Liver (tissue), 9 donors: Measurements from ENCODE around the gene SYNDIG1. TPM values are rescaled to one million over a fixed set of nuclear protein-coding genes. Genes with fewer than 3 reads are reported as not detected.

Source experiments
- DNase-seq: peaks from one replicate; pipeline ENCODE4 v3.0.0-alpha.2; 2017; ENCODE audit warnings: low spot score
- H3K27ac ChIP-seq, 2 donors: one replicate each; pipeline ENCODE4 v1.7.0; 2013; ENCODE audit warnings: inconsistent platforms in 2 of 2, low read length in 2 of 2, control low read depth in 1 of 2, low read depth in 1 of 2, mild to moderate bottlenecking in 1 of 2
- H3K27me3 ChIP-seq, 4 donors: one replicate each; pipeline versions ENCODE4 v1.6.1 to v1.7.0; 2013; ENCODE audit warnings: low read length in 3 of 4, inconsistent platforms in 1 of 4, mild to moderate bottlenecking in 1 of 4, moderate library complexity in 1 of 4; ENCODE audit not compliant: control insufficient read depth in 4 of 4, insufficient read depth in 4 of 4
- H3K36me3 ChIP-seq, 4 donors: one replicate each; pipeline versions ENCODE4 v1.6.1 to v1.7.0; 2013; ENCODE audit warnings: low read length in 3 of 4, mild to moderate bottlenecking in 3 of 4, low read depth in 1 of 4, moderate library complexity in 1 of 4; ENCODE audit not compliant: control insufficient read depth in 4 of 4, insufficient read depth in 3 of 4
- H3K4me1 ChIP-seq, 4 donors: one replicate each; pipeline versions ENCODE4 v1.6.1 to v1.7.0; 2013; ENCODE audit warnings: low read length in 3 of 4, mild to moderate bottlenecking in 3 of 4, moderate library complexity in 1 of 4; ENCODE audit not compliant: control insufficient read depth in 4 of 4, insufficient read depth in 4 of 4
- H3K4me3 ChIP-seq, 3 donors: one replicate each; pipeline versions ENCODE4 v1.6.1 to v1.7.0; 2013; ENCODE audit warnings: low read length in 3 of 3, control low read depth in 1 of 3, low read depth in 1 of 3, mild to moderate bottlenecking in 1 of 3
- H3K9ac ChIP-seq, 2 donors: one replicate each; pipeline ENCODE4 v1.7.0; 2013; ENCODE audit warnings: low read length in 2 of 2, mild to moderate bottlenecking in 2 of 2, moderate library complexity in 2 of 2, control low read depth in 1 of 2, low read depth in 1 of 2
- H3K9me3 ChIP-seq, 4 donors: one replicate each; pipeline versions ENCODE4 v1.6.1 to v1.7.0; 2013; ENCODE audit warnings: low read length in 3 of 4; ENCODE audit not compliant: control insufficient read depth in 4 of 4
- EGR1 ChIP-seq, 2 donors: IDR thresholded peaks; 2 replicates each; pipeline ENCODE4 v1.6.1; 2016 to 2018; ENCODE audit warnings: antibody characterized with exemption in 2 of 2, low read depth in 2 of 2
- FOXA1 ChIP-seq: IDR thresholded peaks from 2 replicates; pipeline ENCODE4 v1.6.1; 2016; ENCODE audit warnings: antibody characterized with exemption
- GABPA ChIP-seq, 2 donors: IDR thresholded peaks in 1 of 2; conservative IDR thresholded peaks in 1 of 2; 2 replicates each; pipeline ENCODE4 v1.6.1; 2016; ENCODE audit warnings: antibody characterized with exemption in 2 of 2, mild to moderate bottlenecking in 1 of 2, moderate library complexity in 1 of 2
- HNF4G ChIP-seq: IDR thresholded peaks from 2 replicates; pipeline ENCODE4 v1.6.1; 2016; ENCODE audit warnings: antibody characterized with exemption
- NR2F2 ChIP-seq: IDR thresholded peaks from 2 replicates; pipeline ENCODE4 v1.6.1; 2016; ENCODE audit warnings: antibody characterized with exemption
- RAD21 ChIP-seq, 2 donors: IDR thresholded peaks; 2 replicates each; pipeline ENCODE4 v1.6.1; 2016; ENCODE audit warnings: antibody characterized with exemption in 2 of 2, mild to moderate bottlenecking in 2 of 2
- RXRA ChIP-seq, 2 donors: IDR thresholded peaks; 2 replicates each; pipeline ENCODE4 v1.6.1; 2017 to 2018; ENCODE audit warnings: antibody characterized with exemption in 2 of 2, mild to moderate bottlenecking in 1 of 2
- SP1 ChIP-seq: IDR thresholded peaks from 2 replicates; pipeline ENCODE4 v1.6.1; 2018; ENCODE audit warnings: antibody characterized with exemption, mild to moderate bottlenecking
- TAF1 ChIP-seq: conservative IDR thresholded peaks from 2 replicates; pipeline ENCODE4 v1.6.1; 2016; ENCODE audit warnings: antibody characterized with exemption, mild to moderate bottlenecking
- ZBTB33 ChIP-seq: IDR thresholded peaks from 2 replicates; pipeline ENCODE4 v1.6.1; 2016; ENCODE audit warnings: antibody characterized with exemption
- WGBS: extraction: QIAGEN DNeasy Blood & Tissue Kit; methylation state at CpG from one replicate; pipeline ENCODE4 v1.1.7; 2013; 5-methylcytosine and 5-hydroxymethylcytosine counted together
- polyA plus RNA-seq, 2 donors: library from polyadenylated mRNA; stranded (reverse) in 1 of 2; unstranded in 1 of 2; fragments of 200-250 nt in 1 of 2; fragments of >200 nt in 1 of 2; fragmentation: Nextera tagmentation in 1 of 2; extraction: Ambion mirVana in 1 of 2; gene quantifications; one replicate each; pipeline versions ENCODE4 v1.2.1 to v1.2.3, GENCODE V29; 2013 to 2015
- total RNA-seq, 2 donors: library from RNA; depleted of rRNA; stranded (reverse); fragments of >200 nt; gene quantifications; one replicate each; pipeline ENCODE4 v1.2.3, GENCODE V29; 2014
- TF ChIP-seq, protein P1 (sequence below): IDR thresholded peaks from 2 replicates; pipeline ENCODE4 v1.6.1; 2016; ENCODE audit warnings: antibody characterized with exemption, mild to moderate bottlenecking
- TF ChIP-seq, protein P2 (sequence below): IDR thresholded peaks from 2 replicates; pipeline ENCODE4 v1.6.1; 2016; ENCODE audit warnings: antibody characterized with exemption
- TF ChIP-seq, protein P3 (sequence below): IDR thresholded peaks from 2 replicates; pipeline ENCODE4 v1.6.1; 2016; ENCODE audit warnings: antibody characterized with exemption
- donor health status: healthy.
- donor health status: healthy.
- donor health status: healthy.
- donor health status: healthy.
- donor health status: healthy.

SYNDIG1 gene
- total and polyA plus RNA-seq, 4 donors, result 0.05 to 0.08 TPM; not detected in 2

- TF ChIP-seq, protein P1, sequence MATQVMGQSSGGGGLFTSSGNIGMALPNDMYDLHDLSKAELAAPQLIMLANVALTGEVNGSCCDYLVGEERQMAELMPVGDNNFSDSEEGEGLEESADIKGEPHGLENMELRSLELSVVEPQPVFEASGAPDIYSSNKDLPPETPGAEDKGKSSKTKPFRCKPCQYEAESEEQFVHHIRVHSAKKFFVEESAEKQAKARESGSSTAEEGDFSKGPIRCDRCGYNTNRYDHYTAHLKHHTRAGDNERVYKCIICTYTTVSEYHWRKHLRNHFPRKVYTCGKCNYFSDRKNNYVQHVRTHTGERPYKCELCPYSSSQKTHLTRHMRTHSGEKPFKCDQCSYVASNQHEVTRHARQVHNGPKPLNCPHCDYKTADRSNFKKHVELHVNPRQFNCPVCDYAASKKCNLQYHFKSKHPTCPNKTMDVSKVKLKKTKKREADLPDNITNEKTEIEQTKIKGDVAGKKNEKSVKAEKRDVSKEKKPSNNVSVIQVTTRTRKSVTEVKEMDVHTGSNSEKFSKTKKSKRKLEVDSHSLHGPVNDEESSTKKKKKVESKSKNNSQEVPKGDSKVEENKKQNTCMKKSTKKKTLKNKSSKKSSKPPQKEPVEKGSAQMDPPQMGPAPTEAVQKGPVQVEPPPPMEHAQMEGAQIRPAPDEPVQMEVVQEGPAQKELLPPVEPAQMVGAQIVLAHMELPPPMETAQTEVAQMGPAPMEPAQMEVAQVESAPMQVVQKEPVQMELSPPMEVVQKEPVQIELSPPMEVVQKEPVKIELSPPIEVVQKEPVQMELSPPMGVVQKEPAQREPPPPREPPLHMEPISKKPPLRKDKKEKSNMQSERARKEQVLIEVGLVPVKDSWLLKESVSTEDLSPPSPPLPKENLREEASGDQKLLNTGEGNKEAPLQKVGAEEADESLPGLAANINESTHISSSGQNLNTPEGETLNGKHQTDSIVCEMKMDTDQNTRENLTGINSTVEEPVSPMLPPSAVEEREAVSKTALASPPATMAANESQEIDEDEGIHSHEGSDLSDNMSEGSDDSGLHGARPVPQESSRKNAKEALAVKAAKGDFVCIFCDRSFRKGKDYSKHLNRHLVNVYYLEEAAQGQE, result no peak
- TF ChIP-seq EGR1 (IDR thresholded peaks at IDR 0.05; ENCODE audit: low read depth in 2 of 2), result no peak
- TF ChIP-seq, protein P2, sequence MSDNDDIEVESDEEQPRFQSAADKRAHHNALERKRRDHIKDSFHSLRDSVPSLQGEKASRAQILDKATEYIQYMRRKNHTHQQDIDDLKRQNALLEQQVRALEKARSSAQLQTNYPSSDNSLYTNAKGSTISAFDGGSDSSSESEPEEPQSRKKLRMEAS, result no peak
- no peak for TF ChIP-seq NR2F2
- TF ChIP-seq FOXA1, result no peak
- no peak overlapping the region for H3K4me3 ChIP-seq
- H3K9me3 ChIP-seq, result peaks cover 0 to 6% (median 3%) of the 10 kb centered on the region in 4 donors
- DNase-seq, result no peak
- H3K27me3 ChIP-seq, result no peaks in the 10 kb centered on the region
- 83% methylated on average over 6 of the region's 6 CpGs for WGBS
- no peaks in the 10 kb centered on the region for H3K4me1 ChIP-seq
- no peaks in the 10 kb centered on the region for H3K36me3 ChIP-seq
- H3K27ac ChIP-seq, result no peak overlapping the region
- no peak overlapping the region for H3K9ac ChIP-seq
These were observed 49.6 kb upstream of the SYNDIG1 start for GRCh38 chr20:24419786-24420185.

- H3K9ac ChIP-seq, result no peak overlapping the region
- no peak overlapping the region for H3K27ac ChIP-seq
- H3K4me3 ChIP-seq, result no peak overlapping the region
- H3K9me3 ChIP-seq, result peaks cover 0 to 5% (median 3%) of the 10 kb centered on the region in 4 donors
- TF ChIP-seq RXRA (IDR thresholded peaks at IDR 0.05), result no peak
- no peak for TF ChIP-seq NR2F2
- TF ChIP-seq FOXA1, result no peak
- H3K4me1 ChIP-seq, result no peaks in the 10 kb centered on the region
- H3K36me3 ChIP-seq, result no peaks in the 10 kb centered on the region
- H3K27me3 ChIP-seq, result no peaks in the 10 kb centered on the region
- WGBS, result 81% methylated on average over 4 of the region's 4 CpGs
- DNase-seq, result no peak
These were observed 48.9 kb upstream of the SYNDIG1 start for GRCh38 chr20:24420567-24420966.

DNA sequence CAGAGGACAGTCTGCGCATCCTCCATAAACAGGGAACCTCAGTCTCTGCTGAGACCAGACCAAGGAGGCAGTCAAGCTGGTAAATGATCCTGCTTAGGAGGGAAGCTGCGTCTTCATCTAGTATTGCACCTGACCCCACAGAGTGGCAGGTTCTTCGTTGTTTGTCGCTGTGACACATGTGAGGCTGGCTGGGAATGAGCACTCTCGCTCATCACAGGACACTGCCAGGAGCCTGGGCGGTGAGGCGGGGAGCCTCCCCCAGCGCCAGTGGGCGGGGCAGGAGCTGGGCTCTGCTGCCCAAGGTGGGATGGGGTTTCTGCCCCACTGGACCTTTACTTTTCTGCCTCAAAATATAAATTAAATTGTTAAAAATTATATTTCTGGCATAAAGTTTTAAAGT is 48.4 kb upstream of the SYNDIG1 start:
- no peak overlapping the region for H3K27ac ChIP-seq
- no peak overlapping the region for H3K9ac ChIP-seq
- DNase-seq, result no peak
- 91% methylated on average over 9 of the region's 9 CpGs for WGBS
- no peaks in the 10 kb centered on the region for H3K36me3 ChIP-seq
- TF ChIP-seq RAD21 (IDR thresholded peaks at IDR 0.05) (no peak), HNF4G (no peak), ZBTB33 (no peak), GABPA (IDR thresholded peaks at IDR 0.05 in 1 of 2, conservative IDR thresholded peaks at IDR 0.05 in 1 of 2) (no peak), SP1 (no peak), TAF1 (no peak), EGR1 (IDR thresholded peaks at IDR 0.05; ENCODE audit: low read depth in 2 of 2) (no peak), RXRA (IDR thresholded peaks at IDR 0.05) (no peak)
- TF ChIP-seq, protein P1, result no peak
- TF ChIP-seq, protein P3, sequence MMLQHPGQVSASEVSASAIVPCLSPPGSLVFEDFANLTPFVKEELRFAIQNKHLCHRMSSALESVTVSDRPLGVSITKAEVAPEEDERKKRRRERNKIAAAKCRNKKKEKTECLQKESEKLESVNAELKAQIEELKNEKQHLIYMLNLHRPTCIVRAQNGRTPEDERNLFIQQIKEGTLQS, result no peak
- TF ChIP-seq, protein P2, result no peak
- H3K4me1 ChIP-seq, result no peaks in the 10 kb centered on the region
- no peaks in the 10 kb centered on the region for H3K27me3 ChIP-seq
- no peak overlapping the region for H3K4me3 ChIP-seq
- H3K9me3 ChIP-seq, result peaks cover 0 to 4% (median 3%) of the 10 kb centered on the region in 4 donors
